Stimulated activated effector memory CD8-positive, alpha-beta T cell treated with anti-CD3 and anti-CD28 coated beads, Interleukin-12 subunit alpha, Interleukin-12 subunit beta, amount 100 ng/mL, for 72 hours (primary cell): ENCODE results near the gene SYNPO.

Source experiments
- ATAC-seq: fragments of 150-1000 bp; cut with Tn5 transposase; 2 replicates; pipeline ENCODE4 v1.10.0; 2021
- DNase-seq, 2 donors: peaks; one replicate each; pipeline ENCODE4 v3.0.0; 2021 to 2022; ENCODE audit warnings: low spot score in 2 of 2
- H3K27ac Mint-ChIP-seq: one replicate; pipeline ENCODE4 v1.8.0; 2022; ENCODE audit warnings: mild to moderate bottlenecking, mixed read lengths
- H3K36me3 Mint-ChIP-seq: one replicate; pipeline ENCODE4 v1.8.0; 2022; ENCODE audit warnings: mild to moderate bottlenecking, mixed read lengths
- H3K4me1 Mint-ChIP-seq: one replicate; pipeline ENCODE4 v1.8.0; 2022; ENCODE audit warnings: mixed read lengths
- H3K4me3 Mint-ChIP-seq: one replicate; pipeline ENCODE4 v1.8.0; 2022; ENCODE audit warnings: mild to moderate bottlenecking, mixed read lengths
- H3K9me3 Mint-ChIP-seq: one replicate; pipeline ENCODE4 v1.8.0; 2022; ENCODE audit warnings: mixed read lengths

SYNPO gene

DNA sequence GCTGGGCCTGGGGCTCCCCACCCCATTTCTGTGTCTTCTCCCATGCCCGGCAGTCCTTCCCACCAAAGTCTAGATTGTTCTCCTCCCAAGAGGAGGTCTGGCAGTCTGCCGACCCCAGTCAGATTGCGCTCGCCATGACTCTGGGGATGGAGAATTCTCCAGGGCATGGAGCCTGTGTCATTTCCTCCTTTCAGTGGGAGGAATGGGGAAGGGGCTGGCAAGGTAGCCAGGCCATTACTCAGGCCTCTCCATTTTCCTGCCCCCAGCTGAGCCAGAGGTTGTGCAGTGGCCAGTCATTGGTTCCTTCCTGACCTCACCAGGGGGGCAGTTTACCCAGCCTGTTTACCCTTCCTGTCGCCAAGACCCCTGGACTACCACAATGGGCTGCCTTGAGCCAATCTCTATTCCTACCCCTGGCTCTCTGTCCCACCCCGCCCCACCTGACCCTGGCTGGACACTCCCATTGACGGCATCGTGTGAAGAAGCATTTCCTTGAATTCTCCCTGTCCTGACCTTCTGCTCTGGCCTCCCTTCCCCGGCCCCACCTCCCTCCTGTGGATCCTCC, 628 bp downstream of the SYNPO start:
- DNase-seq: no peak
- no peaks in the 10 kb centered on the region for H3K9me3 Mint-ChIP-seq
- no peaks in the 10 kb centered on the region for H3K4me1 Mint-ChIP-seq
- no peak for ATAC-seq
- no peak overlapping the region for H3K4me3 Mint-ChIP-seq
- no peak overlapping the region for H3K27ac Mint-ChIP-seq
- H3K36me3 Mint-ChIP-seq: no peaks in the 10 kb centered on the region

DNA sequence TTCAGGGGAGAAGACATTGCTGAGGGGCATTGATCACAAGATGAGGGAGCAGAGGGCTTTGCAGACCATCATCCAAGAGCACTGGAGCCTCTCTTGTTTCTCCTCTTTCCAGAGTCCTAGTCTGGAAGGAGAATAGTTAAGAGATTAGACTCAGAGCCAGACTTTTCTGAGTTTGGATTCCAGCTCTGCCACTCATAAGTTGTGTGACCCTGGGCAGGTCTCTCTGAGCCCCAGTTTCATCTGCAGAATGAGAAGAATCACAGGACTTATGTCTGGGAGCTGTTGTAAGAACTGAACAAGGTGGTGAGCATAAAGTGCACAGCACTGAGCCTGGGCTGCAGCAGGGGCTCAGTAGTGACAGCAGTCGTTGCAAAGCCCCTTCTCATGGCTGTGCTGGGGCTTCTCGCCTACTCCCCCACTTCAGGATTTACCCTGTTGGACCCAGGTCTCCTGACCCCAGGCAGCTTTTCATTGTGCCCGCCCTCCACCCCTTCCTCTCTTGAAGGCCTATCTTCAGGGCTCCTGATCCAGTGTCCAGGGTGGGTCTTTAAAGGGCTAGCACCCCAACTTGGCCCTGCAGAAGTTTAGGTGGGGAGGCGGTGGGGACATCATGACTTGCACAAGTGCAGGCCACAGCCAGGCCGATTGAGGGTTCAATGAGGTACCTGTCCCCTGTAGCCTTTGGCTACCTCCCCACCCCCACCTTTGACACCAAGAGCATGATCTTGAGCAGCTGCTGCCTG, 1.5 kb downstream of the SYNPO start:
- no peak for ATAC-seq
- no peak overlapping the region for H3K27ac Mint-ChIP-seq
- DNase-seq: no peak
- H3K4me1 Mint-ChIP-seq: no peaks in the 10 kb centered on the region
- H3K9me3 Mint-ChIP-seq: no peaks in the 10 kb centered on the region
- no peaks in the 10 kb centered on the region for H3K36me3 Mint-ChIP-seq
- no peak overlapping the region for H3K4me3 Mint-ChIP-seq

DNA sequence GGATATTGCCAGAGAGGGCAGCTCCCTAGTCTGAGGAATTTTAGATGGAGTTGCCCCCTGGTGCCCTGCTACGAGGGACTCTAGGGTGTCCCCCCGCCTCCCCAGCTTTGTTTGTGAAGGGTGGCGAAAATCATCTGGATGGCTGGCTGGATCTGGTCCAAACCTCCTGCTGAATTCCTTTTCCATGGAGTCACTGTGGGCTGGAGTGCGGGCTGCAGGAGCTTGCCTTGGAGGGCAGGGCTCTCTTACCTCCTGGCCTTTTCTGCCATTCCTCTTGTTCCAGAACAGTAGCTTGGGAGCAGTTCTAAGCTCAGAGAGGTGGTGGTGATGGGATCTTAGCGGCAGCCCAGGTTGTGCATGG, 2.1 kb downstream of the SYNPO start:
- DNase-seq: no peak
- no peak for ATAC-seq
- Mint-ChIP-seq H3K9me3 (no peaks in the 10 kb centered on the region), H3K27ac (no peak overlapping the region), H3K4me3 (no peak overlapping the region), H3K36me3 (peaks cover 1% of the 10 kb centered on the region), H3K4me1 (no peaks in the 10 kb centered on the region)

DNA sequence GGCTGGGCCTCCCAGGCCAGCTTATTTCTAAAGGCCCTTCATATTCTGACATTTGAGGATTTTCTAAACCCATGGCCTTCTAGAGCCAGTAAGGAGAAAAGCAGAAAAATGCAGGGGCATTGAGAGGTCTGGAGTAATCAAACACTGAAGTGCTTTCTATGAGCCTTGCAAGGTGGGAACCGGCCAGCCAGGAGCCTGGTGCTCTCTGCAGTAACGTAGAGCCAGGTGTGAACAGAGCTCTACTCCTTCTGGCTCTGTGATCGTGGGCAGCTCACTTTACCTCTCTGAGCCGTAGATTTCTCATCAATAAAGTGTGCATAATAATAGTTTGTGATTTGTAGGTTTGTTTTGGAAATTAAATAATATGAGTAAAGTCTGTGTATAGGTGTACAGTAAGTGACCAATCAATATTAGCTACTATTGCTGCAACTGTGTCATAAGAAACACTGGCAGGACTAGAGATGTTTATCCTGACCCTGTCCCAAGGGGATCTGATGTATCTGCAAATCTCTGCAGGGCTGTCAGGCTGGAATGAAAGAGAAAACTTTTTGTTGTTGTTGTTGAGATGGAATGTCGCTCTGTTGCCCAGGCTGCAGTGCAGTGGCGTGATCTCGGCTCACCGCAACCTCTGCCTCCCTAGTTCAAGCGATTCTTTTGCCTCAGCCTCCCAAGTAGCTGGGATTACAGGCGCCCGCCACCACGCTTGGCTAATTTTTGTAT, 2.7 kb downstream of the SYNPO start:
- no peaks in the 10 kb centered on the region for H3K4me1 Mint-ChIP-seq
- H3K4me3 Mint-ChIP-seq: no peak overlapping the region
- H3K9me3 Mint-ChIP-seq: no peaks in the 10 kb centered on the region
- H3K27ac Mint-ChIP-seq: no peak overlapping the region
- DNase-seq (no peak), ATAC-seq (no peak)
- H3K36me3 Mint-ChIP-seq: peaks cover 4% of the 10 kb centered on the region

DNA sequence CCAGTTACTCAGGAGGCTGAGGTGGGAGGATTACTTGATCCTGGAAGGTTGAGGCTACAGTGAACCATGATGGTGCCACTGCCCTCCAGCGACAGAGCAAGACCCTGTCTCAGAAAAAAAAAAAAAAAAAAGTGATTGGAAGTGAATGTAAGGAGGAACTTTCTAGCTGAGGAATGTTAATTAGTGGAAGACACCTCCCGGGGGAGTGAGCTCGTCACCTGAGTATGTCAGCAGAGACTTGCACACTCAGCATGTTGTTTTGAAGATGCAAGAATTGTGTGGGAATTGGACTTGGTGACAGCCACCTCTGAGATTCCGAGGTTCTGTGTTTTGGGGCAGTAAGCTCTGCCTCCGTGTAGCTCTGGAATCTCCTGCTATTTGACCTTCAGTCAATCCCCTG, 3.6 kb downstream of the SYNPO start:
- H3K4me1 Mint-ChIP-seq: no peaks in the 10 kb centered on the region
- DNase-seq: no peak
- no peak for ATAC-seq
- peaks cover 4% of the 10 kb centered on the region for H3K36me3 Mint-ChIP-seq
- H3K4me3 Mint-ChIP-seq: no peak overlapping the region
- no peak overlapping the region for H3K27ac Mint-ChIP-seq
- no peaks in the 10 kb centered on the region for H3K9me3 Mint-ChIP-seq

DNA sequence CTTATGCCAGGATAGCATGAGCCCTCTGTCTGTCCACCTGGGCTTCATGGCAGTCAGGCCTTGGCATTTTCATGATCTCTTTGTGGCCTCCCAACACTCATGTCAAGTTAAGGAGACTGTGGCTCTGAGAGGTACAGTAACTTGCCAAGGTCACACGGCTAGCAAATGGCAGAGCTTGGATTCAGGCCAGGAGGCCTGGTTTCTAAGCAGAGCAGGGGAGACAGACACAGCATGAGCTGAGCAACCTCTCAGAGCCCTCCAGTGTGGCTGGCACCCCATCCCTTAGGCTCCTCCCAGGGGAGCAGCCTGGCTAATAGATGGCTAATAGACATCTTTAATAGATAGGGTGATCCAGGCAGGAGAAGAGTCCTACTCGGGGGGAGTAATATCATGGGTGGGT, 4.1 kb downstream of the SYNPO start:
- ATAC-seq: no peak
- DNase-seq: no peak
- Mint-ChIP-seq H3K4me3 (no peak overlapping the region), H3K27ac (no peak overlapping the region), H3K9me3 (no peaks in the 10 kb centered on the region), H3K36me3 (peaks cover 4% of the 10 kb centered on the region), H3K4me1 (no peaks in the 10 kb centered on the region)

DNA sequence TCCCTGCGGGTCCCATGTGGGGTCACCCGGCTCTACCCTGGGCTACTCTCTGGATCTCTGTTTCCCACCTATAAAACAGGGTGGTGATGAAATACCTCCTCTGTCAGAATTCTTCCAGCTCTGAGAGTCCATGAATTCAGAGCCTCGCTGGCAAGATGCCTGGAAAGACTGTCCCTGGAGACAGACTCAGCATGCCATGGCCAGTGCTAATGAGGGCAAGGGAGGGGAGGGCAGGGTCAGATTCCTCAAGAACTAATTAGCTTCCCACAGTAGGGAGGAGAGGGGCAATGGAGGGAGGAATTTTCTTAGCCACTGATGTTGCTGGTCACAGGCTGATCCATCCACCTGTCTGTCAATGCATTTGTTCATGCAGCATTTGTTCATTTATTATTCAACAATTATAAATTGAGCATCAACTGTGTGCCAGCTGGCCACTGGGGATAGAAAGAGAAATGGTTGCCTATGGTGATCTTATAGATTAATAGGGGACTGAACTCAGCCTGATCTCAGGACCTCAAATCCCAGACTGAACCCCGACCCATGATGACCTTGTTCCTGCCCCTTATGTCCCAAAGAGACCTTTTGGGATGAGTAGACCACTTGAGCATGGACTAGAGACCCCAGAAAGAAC, 4.7 kb downstream of the SYNPO start:
- no peak for ATAC-seq
- peaks cover 4% of the 10 kb centered on the region for H3K36me3 Mint-ChIP-seq
- H3K4me3 Mint-ChIP-seq: no peak overlapping the region
- no peaks in the 10 kb centered on the region for H3K4me1 Mint-ChIP-seq
- no peaks in the 10 kb centered on the region for H3K9me3 Mint-ChIP-seq
- DNase-seq: no peak
- H3K27ac Mint-ChIP-seq: no peak overlapping the region

DNA sequence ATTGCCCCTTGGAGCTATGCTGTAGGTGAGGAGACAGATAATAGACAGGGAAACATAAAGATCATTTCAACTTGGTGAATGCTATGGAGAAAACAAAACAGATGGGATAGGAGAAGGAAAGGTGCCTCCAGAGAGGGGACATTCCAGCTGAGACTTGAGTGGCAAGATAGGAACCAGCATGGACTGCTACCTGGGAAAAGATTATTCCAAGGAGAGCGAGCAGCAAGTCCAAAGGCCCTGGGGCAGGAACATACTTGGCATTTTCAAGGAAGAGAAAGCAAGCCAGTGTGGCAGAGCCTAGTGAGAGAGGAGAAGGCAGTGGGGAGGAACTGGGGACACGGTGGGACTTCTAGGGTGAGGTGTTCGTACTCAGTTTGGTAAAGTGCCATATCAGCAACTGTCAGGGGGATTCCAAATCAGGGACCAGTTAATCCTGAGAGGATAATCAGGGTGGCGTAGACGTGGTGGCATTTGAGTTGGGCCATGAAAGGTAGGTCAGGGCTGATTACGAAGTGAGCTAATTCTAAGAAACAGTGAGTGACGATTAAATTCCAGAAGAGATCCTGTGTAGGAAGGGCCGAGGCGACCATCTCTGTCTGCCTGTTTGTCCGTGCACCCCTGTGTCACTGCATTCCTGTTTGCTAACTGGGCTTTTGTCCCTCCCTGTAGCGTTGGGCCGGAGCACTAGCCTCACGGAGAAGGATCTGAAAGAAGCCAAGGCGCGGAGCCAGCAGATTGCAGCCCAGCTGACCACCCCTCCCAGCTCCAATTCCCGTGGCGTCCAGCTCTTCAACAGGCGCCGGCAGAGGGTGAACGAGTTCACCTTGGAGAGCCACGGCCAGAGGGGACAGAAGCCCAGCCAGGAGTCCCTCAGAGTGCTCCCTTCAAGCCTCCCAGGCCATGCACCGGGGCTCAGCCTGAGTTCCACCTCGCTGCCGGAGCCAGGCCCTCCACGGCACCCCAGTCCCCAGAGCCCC, 7.1 kb downstream of the SYNPO start:
- H3K36me3 Mint-ChIP-seq: peaks cover 4% of the 10 kb centered on the region
- DNase-seq: no peak
- no peak overlapping the region for H3K27ac Mint-ChIP-seq
- H3K4me3 Mint-ChIP-seq: no peak overlapping the region
- no peak for ATAC-seq
- no peaks in the 10 kb centered on the region for H3K4me1 Mint-ChIP-seq
- no peaks in the 10 kb centered on the region for H3K9me3 Mint-ChIP-seq

DNA sequence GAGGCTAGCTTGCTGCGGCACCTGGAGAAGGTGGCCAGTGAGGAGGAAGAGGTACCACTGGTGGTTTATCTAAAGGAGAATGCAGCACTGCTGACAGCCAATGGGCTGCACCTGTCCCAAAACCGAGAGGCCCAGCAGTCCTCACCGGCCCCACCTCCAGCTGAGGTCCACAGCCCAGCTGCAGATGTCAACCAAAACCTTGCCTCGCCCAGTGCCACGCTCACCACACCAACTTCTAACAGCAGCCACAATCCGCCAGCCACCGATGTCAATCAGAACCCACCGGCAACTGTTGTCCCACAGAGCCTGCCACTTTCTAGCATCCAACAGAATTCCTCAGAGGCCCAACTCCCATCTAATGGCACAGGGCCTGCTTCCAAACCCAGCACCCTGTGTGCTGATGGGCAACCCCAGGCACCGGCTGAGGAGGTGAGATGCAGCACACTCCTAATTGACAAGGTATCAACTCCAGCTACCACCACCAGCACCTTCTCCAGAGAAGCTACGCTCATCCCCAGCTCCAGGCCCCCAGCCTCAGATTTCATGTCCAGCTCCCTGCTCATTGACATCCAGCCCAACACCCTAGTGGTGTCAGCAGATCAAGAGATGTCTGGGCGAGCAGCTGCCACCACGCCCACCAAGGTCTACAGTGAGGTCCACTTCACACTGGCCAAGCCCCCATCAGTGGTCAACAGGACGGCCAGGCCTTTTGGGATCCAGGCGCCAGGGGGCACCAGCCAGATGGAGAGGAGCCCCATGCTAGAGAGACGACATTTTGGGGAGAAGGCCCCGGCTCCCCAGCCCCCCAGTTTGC, 8.0 kb downstream of the SYNPO start:
- H3K9me3 Mint-ChIP-seq: no peaks in the 10 kb centered on the region
- ATAC-seq: no peak
- no peak overlapping the region for H3K27ac Mint-ChIP-seq
- no peaks in the 10 kb centered on the region for H3K4me1 Mint-ChIP-seq
- peaks cover 4% of the 10 kb centered on the region for H3K36me3 Mint-ChIP-seq
- H3K4me3 Mint-ChIP-seq: no peak overlapping the region
- DNase-seq: no peak

DNA sequence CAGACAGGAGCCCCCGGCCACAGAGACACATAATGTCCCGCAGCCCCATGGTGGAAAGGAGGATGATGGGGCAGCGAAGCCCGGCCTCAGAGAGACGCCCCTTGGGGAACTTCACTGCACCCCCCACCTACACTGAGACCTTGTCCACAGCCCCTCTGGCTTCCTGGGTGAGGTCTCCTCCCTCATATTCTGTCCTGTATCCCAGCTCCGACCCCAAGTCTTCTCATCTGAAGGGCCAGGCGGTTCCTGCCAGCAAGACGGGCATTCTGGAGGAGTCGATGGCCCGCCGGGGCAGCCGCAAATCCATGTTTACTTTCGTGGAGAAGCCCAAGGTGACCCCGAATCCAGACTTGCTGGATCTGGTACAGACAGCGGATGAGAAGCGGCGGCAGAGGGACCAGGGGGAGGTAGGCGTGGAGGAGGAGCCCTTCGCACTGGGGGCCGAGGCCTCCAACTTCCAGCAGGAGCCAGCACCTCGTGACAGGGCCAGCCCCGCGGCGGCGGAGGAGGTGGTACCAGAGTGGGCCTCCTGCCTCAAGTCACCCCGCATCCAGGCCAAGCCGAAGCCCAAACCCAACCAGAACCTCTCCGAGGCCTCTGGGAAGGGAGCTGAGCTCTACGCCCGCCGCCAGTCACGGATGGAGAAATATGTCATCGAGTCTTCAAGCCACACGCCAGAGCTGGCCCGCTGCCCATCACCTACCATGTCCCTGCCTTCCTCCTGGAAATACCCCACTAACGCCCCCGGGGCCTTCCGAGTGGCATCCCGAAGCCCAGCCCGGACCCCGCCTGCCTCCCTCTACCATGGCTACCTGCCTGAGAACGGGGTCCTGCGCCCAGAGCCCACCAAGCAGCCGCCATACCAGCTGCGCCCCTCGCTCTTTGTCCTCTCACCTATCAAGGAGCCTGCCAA, 8.9 kb downstream of the SYNPO start:
- no peak for ATAC-seq
- H3K9me3 Mint-ChIP-seq: no peaks in the 10 kb centered on the region
- H3K4me1 Mint-ChIP-seq: no peaks in the 10 kb centered on the region
- no peak overlapping the region for H3K4me3 Mint-ChIP-seq
- peaks cover 4% of the 10 kb centered on the region for H3K36me3 Mint-ChIP-seq
- no peak for DNase-seq
- H3K27ac Mint-ChIP-seq: no peak overlapping the region

DNA sequence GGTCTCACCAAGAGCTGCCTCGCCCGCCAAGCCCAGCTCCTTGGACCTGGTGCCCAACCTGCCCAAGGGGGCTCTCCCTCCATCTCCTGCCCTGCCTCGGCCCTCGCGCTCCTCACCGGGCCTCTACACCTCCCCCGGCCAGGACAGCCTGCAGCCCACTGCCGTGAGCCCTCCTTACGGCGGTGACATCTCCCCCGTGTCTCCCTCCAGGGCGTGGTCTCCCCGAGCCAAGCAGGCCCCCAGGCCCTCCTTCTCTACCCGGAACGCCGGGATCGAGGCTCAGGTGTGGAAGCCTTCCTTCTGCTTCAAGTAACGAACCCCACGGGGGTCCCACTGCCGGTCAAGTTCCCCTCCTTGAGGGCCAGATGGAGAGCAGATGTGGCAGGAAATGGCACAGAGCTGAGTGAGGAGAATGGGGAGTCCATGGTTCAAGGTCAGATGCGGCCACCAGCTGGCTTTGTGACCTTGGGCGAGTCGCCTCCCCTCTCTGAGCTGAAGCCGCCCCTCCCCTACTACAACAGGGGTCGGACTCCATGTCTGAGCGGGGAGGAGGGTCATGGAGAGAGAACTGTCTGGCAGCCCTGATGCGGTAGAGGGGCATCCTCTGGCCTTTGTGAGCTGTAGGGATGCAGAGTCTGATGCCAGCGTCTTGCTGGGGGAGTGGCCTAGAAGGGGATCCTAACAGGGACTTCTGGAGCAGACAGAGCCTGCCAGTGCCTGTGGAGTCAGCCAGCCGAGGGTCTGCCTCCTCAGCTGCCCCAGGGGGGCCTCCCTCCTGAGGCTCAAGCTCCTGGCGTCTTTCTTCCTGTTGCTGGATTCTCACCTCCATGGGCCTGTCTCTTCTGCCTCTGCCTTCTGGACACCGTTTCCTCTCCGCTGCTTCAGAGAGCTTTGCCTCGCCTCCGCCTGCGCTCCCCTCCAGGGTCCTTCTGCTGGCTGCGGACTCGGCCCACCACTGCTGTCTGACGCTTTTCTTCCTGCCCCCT, 9.9 kb downstream of the SYNPO start:
- no peak for ATAC-seq
- Mint-ChIP-seq H3K4me1 (no peaks in the 10 kb centered on the region), H3K9me3 (no peaks in the 10 kb centered on the region), H3K27ac (peak overlapping the region; percentile 5), H3K36me3 (peaks cover 4% of the 10 kb centered on the region), H3K4me3 (no peak overlapping the region)
- no peak for DNase-seq

DNA sequence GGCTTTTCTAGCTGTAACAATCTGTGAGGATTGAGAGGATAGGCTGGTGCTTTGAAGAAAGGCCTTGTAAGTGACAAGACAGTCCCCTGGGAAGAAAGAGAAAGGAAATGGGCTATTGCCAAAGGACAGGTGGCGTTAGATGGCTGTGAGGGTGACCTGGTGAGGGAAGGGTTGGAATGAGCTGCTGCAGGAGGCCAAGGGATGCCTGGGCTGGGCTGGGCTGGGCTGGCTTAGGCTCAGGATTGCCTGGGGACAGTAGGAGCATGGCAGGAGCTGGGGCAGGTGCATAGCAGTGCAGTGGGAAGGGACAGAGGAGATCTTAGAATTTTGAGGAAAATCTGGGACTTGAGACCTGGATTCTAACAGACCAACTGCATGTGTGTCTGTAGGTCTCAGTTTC, 10.9 kb downstream of the SYNPO start:
- H3K4me3 Mint-ChIP-seq: no peak overlapping the region
- peaks cover 4% of the 10 kb centered on the region for H3K36me3 Mint-ChIP-seq
- H3K9me3 Mint-ChIP-seq: no peaks in the 10 kb centered on the region
- DNase-seq (no peak), ATAC-seq (no peak)
- H3K27ac Mint-ChIP-seq: no peak overlapping the region
- no peaks in the 10 kb centered on the region for H3K4me1 Mint-ChIP-seq
